HEK293 (cell line): ENCODE data around the gene CENPP.

Source experiments
- KLF16 ChIP-seq: fragments of 450-650 bp; formaldehyde crosslinking; IDR thresholded peaks from 2 replicates; pipeline ENCODE4 v1.5.1; 2017; ENCODE audit warnings: missing biosample characterization, missing genetic modification characterization
- ZBTB17 ChIP-seq: fragments of 450-650 bp; formaldehyde crosslinking; IDR thresholded peaks from 2 replicates; pipeline ENCODE4 v1.5.1; 2016; ENCODE audit warnings: missing biosample characterization, missing genetic modification characterization
- ZSCAN5A ChIP-seq: fragments of 450-650 bp; formaldehyde crosslinking; IDR thresholded peaks from 2 replicates; pipeline ENCODE4 v1.5.1; 2016; ENCODE audit warnings: missing biosample characterization, missing genetic modification characterization
- TF ChIP-seq, protein P1 (sequence below): fragments of 450-650 bp; formaldehyde crosslinking; IDR thresholded peaks from 2 replicates; pipeline ENCODE4 v1.5.1; 2016; ENCODE audit warnings: missing biosample characterization, missing genetic modification characterization

- TF ChIP-seq KLF16 (tag by site-specific recombination) (no peak), ZSCAN5A (tag by site-specific recombination) (no peak), ZBTB17 (no peak)
- TF ChIP-seq, protein P1, sequence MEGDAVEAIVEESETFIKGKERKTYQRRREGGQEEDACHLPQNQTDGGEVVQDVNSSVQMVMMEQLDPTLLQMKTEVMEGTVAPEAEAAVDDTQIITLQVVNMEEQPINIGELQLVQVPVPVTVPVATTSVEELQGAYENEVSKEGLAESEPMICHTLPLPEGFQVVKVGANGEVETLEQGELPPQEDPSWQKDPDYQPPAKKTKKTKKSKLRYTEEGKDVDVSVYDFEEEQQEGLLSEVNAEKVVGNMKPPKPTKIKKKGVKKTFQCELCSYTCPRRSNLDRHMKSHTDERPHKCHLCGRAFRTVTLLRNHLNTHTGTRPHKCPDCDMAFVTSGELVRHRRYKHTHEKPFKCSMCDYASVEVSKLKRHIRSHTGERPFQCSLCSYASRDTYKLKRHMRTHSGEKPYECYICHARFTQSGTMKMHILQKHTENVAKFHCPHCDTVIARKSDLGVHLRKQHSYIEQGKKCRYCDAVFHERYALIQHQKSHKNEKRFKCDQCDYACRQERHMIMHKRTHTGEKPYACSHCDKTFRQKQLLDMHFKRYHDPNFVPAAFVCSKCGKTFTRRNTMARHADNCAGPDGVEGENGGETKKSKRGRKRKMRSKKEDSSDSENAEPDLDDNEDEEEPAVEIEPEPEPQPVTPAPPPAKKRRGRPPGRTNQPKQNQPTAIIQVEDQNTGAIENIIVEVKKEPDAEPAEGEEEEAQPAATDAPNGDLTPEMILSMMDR (tag by site-specific recombination) = no peak
Measured at GRCh38 chr9:92468206-92468605, 142.5 kb downstream of the CENPP start.
